OCI-LY7 (cell line): ENCODE data around the gene MSLN. TPM values are rescaled to one million over a fixed set of nuclear protein-coding genes. Genes with fewer than 3 reads are reported as not detected.
A peak's percentile ranks its signal among the peaks of the same experiment; 100 is the strongest.

ENCODE experiments used
- BruUV-seq: library from RNA; stranded (reverse); fragments of 400-500 nt; replicated peaks from 2 replicates; lab custom pipeline; 2021; lab: Mats Ljungman, UMichigan
- CTCF ChIA-PET: fragments of 300-600 bp; sonication (Branson Sonifier 250); formaldehyde crosslinking; loops from one replicate; lab custom pipeline; 2022; ENCODE audit warnings: antibody characterized with exemption; ENCODE audit not compliant: unreplicated experiment; lab: Charles Lee
- POLR2A ChIA-PET: fragments of 300-600 bp; sonication (Branson Sonifier 250); formaldehyde crosslinking; loops from one replicate; lab custom pipeline; 2022; ENCODE audit warnings: antibody characterized with exemption; lab: Charles Lee
- DNase-seq: peaks from one replicate; pipeline ENCODE4 v3.0.0-alpha.2; 2015; ENCODE audit warnings: low spot score
- H2AFZ ChIP-seq: fragments of 200-600 bp; sonication (generic), shearing (Covaris generic); 2 replicates; pipeline ENCODE4 v1.6.1; 2014; ENCODE audit warnings: mild to moderate bottlenecking, antibody characterized with exemption, low read length, moderate library complexity
- H3K27ac ChIP-seq: fragments of 200-600 bp; sonication (generic); 2 replicates; pipeline ENCODE4 v1.5.1; 2014; ENCODE audit warnings: mixed run types, low read depth, mild to moderate bottlenecking, moderate library complexity, low read length, inconsistent platforms; ENCODE audit not compliant: poor library complexity, severe bottlenecking
- H3K36me3 ChIP-seq: fragments of 200-600 bp; sonication (generic); 2 replicates; pipeline ENCODE4 v1.6.1; 2014; ENCODE audit warnings: mild to moderate bottlenecking, antibody characterized with exemption, low read length, moderate library complexity, mixed read lengths; ENCODE audit not compliant: insufficient read depth
- H3K4me1 ChIP-seq: fragments of 200-600 bp; sonication (generic); 2 replicates; pipeline ENCODE4 v1.5.1; 2014; ENCODE audit warnings: mild to moderate bottlenecking, low read length; ENCODE audit not compliant: insufficient read depth, poor library complexity, severe bottlenecking
- H3K4me2 ChIP-seq: fragments of 200-600 bp; sonication (generic); 2 replicates; pipeline ENCODE4 v1.6.1; 2014; ENCODE audit warnings: mild to moderate bottlenecking, low read length
- H3K4me3 ChIP-seq: fragments of 200-600 bp; sonication (generic); 2 replicates; pipeline ENCODE4 v1.5.1; 2014; ENCODE audit warnings: mild to moderate bottlenecking, low read depth, low read length; ENCODE audit not compliant: poor library complexity, severe bottlenecking
- H3K79me2 ChIP-seq: fragments of 200-600 bp; sonication (generic); 2 replicates; pipeline ENCODE4 v1.6.1; 2016; ENCODE audit warnings: low read depth, mild to moderate bottlenecking, low read length, moderate library complexity, mixed read lengths; ENCODE audit not compliant: insufficient read depth
- H3K9me2 ChIP-seq: fragments of 200-600 bp; sonication (generic); 2 replicates; pipeline ENCODE4 v1.6.1; 2016; ENCODE audit warnings: mild to moderate bottlenecking, low read length, mixed read lengths; ENCODE audit not compliant: insufficient read depth
- H3K9me3 ChIP-seq: fragments of 200-600 bp; sonication (generic); 2 replicates; pipeline ENCODE4 v1.6.1; 2014; ENCODE audit warnings: mild to moderate bottlenecking, mixed run types, low read length, mixed read lengths
- H4K20me1 ChIP-seq: fragments of 200-600 bp; sonication (generic); 2 replicates; pipeline ENCODE4 v1.6.1; 2014; ENCODE audit warnings: mild to moderate bottlenecking, antibody characterized with exemption, low read length, moderate library complexity, mixed read lengths; ENCODE audit not compliant: insufficient read depth
- EZH2phosphoT487 ChIP-seq: fragments of 200-600 bp; sonication (generic); IDR thresholded peaks from 2 replicates; pipeline ENCODE4 v1.6.1; 2018; ENCODE audit warnings: low read depth, borderline replicate concordance, mild to moderate bottlenecking, mixed run types, antibody characterized with exemption, low read length, moderate library complexity, mixed read lengths
- intact Hi-C: fragments of 100-400 bp; cut with micrococcal nuclease; formaldehyde crosslinking; loops from one replicate; pipeline ENCODE4 v1.10.0; 2022; ENCODE audit not compliant: unreplicated experiment
- total RNA-seq, 2 experiments: library from RNA; depleted of rRNA in 1 of 2; stranded (reverse); fragments of >200 nt in 1 of 2; shearing (Covaris generic) in 1 of 2; gene quantifications; 2 replicates each; pipeline ENCODE4 v1.2.3, GENCODE V29; 2014 to 2022
- TF ChIP-seq, protein P1 (sequence below): fragments of 200-600 bp; sonication (generic); conservative IDR thresholded peaks from 2 replicates; pipeline ENCODE4 v1.5.1; 2014; ENCODE audit warnings: mild to moderate bottlenecking, antibody characterized with exemption, low read length, moderate library complexity, mixed read lengths

Gene MSLN
- total RNA-seq, 2 experiments from 2014 or later = 0.13 to 0.44 TPM

DNA sequence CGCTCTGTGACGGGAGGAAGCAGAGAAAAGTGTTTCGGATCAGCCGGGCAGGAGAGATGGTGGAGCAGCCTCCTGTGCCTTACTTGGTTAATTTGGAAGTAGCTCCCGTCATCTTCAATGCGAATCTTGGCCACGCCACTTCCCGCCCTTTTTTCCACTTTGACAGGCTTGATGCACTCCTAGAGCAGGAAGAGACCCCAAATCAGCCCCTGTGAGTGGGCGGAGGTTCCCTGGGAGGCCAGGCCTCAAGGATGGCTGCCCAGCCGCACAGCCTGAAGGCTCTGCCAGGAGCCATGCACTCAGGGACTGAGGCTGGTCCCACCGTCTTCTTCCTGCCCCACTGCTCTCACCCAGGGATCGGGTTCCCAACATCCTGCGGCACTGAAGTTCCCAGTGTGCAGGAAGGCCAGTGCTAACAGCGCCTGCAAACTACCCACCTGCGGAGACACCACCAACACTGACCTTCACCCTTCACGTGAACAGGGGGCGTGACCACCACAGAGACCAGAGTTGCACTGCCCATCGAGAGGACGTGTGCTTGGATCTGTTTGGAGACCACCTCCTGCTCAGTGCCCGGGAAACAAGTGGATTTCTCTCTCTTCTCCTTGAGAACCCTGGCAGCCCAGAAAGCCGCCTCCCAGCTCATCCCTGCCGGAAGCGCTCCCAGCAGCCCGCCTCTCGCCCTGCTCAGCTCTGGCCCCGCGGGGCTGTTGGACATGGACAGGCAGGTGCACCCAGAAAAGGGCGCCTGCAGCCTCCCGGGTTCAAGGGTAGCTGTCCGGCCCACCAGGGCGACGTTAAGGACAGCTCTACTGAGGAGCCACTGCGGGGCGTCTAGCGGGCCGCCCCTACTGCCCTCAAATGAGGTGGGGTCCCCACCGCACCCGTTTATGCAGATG lies 20.7 kb upstream of the MSLN start:
- Histone ChIP-seq H3K4me2 (peak overlapping the region; percentile 89), H2AFZ (no peak overlapping the region), H3K9me3 (no peaks in the 10 kb centered on the region), H3K4me1 (peaks cover 51% of the 10 kb centered on the region), H3K4me3 (peak overlapping the region; percentile 91), H4K20me1 (no peaks in the 10 kb centered on the region), H3K79me2 (peaks cover 34% of the 10 kb centered on the region), H3K36me3 (peaks cover 30% of the 10 kb centered on the region), H3K9me2 (no peaks in the 10 kb centered on the region), H3K27ac (peak overlapping the region; percentile 97)
- intact Hi-C loops = loop anchor here (2.0 kb wide), 1 partner anchor 19 kb away; the partner anchor contains the start of gene ANTKMT
- BruUV-seq = TSS peak; percentile 56
- TF ChIP-seq, protein P1, sequence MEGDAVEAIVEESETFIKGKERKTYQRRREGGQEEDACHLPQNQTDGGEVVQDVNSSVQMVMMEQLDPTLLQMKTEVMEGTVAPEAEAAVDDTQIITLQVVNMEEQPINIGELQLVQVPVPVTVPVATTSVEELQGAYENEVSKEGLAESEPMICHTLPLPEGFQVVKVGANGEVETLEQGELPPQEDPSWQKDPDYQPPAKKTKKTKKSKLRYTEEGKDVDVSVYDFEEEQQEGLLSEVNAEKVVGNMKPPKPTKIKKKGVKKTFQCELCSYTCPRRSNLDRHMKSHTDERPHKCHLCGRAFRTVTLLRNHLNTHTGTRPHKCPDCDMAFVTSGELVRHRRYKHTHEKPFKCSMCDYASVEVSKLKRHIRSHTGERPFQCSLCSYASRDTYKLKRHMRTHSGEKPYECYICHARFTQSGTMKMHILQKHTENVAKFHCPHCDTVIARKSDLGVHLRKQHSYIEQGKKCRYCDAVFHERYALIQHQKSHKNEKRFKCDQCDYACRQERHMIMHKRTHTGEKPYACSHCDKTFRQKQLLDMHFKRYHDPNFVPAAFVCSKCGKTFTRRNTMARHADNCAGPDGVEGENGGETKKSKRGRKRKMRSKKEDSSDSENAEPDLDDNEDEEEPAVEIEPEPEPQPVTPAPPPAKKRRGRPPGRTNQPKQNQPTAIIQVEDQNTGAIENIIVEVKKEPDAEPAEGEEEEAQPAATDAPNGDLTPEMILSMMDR = no peak
- no peak for TF ChIP-seq EZH2phosphoT487
- ChIA-PET CTCF (no interaction called here), POLR2A (interaction anchor here (0.8 to 5.2 kb wide), 2 partner anchors 19 to 27 kb away, joined by 3 to 26 read pairs; partner anchors contain the start of gene ANTKMT)
- DNase-seq = no peak

DNA sequence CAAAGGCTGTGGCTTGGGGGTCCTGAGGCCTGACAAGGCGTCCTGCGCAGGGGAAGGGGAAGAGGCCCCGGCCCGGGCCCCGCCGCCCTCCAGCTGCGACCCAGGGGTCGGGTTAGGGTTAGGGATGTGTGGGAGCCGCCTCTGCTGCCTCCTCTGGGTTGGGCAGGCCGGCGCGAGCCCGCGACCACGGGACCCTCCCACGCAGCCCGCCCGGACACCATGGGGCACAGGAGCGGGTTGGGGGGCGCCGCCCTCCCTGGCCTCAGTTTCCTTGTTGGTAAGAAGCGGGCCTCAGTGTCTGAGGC lies 20.1 kb upstream of the MSLN start:
- ChIA-PET CTCF (interaction anchor here (0.7 kb wide), 1 partner anchor 20 kb away, joined by 4 read pairs; no protein-coding TSS in a partner anchor), POLR2A (interaction anchor here (0.8 to 5.2 kb wide), 2 partner anchors 20 to 28 kb away, joined by 3 to 26 read pairs; partner anchors contain the start of gene ANTKMT)
- H3K79me2 ChIP-seq = peaks cover 34% of the 10 kb centered on the region
- no peak for DNase-seq
- intact Hi-C loops = no loop called here
- no TSS peak for BruUV-seq
- H3K4me1 ChIP-seq = peaks cover 50% of the 10 kb centered on the region
- H3K9me3 ChIP-seq = no peaks in the 10 kb centered on the region
- H3K4me2 ChIP-seq = peak overlapping the region; percentile 89
- H3K4me3 ChIP-seq = peak overlapping the region; percentile 91
- TF ChIP-seq, protein P1 = no peak
- TF ChIP-seq EZH2phosphoT487 = no peak
- no peak overlapping the region; the same call in 1 of the 2 replicates for H2AFZ ChIP-seq
- peak overlapping the region; percentile 97 for H3K27ac ChIP-seq
- H4K20me1 ChIP-seq = no peaks in the 10 kb centered on the region
- peaks cover 24% of the 10 kb centered on the region for H3K36me3 ChIP-seq
- no peaks in the 10 kb centered on the region for H3K9me2 ChIP-seq
